ENCODE data around the gene SRGAP1.

SRGAP1 gene

GRCh38 chr12:64203775-64204174, 359.3 kb downstream of the SRGAP1 start:
- DNase-seq (ENCODE audit: low read depth in 2 of 2): no peak

GRCh38 chr12:64205542-64205941, 361.0 kb downstream of the SRGAP1 start:
- DNase-seq (ENCODE audit: low read depth in 2 of 2): no peak

GRCh38 chr12:64207453-64207852, 363.0 kb downstream of the SRGAP1 start:
- DNase-seq (ENCODE audit: low read depth in 2 of 2): no peak

Measured in stimulated activated CD8-positive, alpha-beta memory T cell treated with anti-CD3 and anti-CD28 coated beads, Interleukin-15, amount 100 ng/mL, for 48 hours (primary cell).